H9 (cell line): ENCODE measurements around the gene ASAP3. TPM values are rescaled to one million over a fixed set of nuclear protein-coding genes. Genes with fewer than 3 reads are reported as not detected.

Experiments used
- DNase-seq: peaks from one replicate; pipeline ENCODE4 v3.0.0-alpha.2; 2017
- H2AFZ ChIP-seq: one replicate; pipeline ENCODE4 v1.6.1; 2013; ENCODE audit warnings: mild to moderate bottlenecking, low read length, control low read depth, moderate library complexity
- H2AK5ac ChIP-seq: 2 replicates; pipeline ENCODE4 v1.6.1; 2013; ENCODE audit warnings: low read length, control low read depth, mixed read lengths; ENCODE audit not compliant: insufficient read length
- H2BK120ac ChIP-seq: one replicate; pipeline ENCODE4 v1.6.1; 2013; ENCODE audit warnings: low read depth, mild to moderate bottlenecking, low read length, control low read depth, inconsistent platforms; ENCODE audit not compliant: poor library complexity, severe bottlenecking
- H2BK12ac ChIP-seq: 2 replicates; pipeline ENCODE4 v1.6.1; 2013; ENCODE audit warnings: low read length, control low read depth, mixed read lengths, low read depth; ENCODE audit not compliant: insufficient read length
- H2BK15ac ChIP-seq: 2 replicates; pipeline ENCODE4 v1.6.1; 2013; ENCODE audit warnings: low read depth, low read length, control low read depth
- H2BK20ac ChIP-seq: one replicate; pipeline ENCODE4 v1.6.1; 2013; ENCODE audit warnings: low read depth, mild to moderate bottlenecking, low read length, control low read depth, inconsistent platforms; ENCODE audit not compliant: poor library complexity, severe bottlenecking
- H2BK5ac ChIP-seq: 2 replicates; pipeline ENCODE4 v1.6.1; 2013; ENCODE audit warnings: low read length, control low read depth, mixed read lengths; ENCODE audit not compliant: insufficient read length
- H3K14ac ChIP-seq: 2 replicates; pipeline ENCODE4 v1.6.1; 2013; ENCODE audit warnings: low read length, control low read depth; ENCODE audit not compliant: insufficient read depth
- H3K18ac ChIP-seq: 2 replicates; pipeline ENCODE4 v1.6.1; 2013; ENCODE audit warnings: low read depth, mild to moderate bottlenecking, mixed read lengths, low read length, control low read depth; ENCODE audit not compliant: insufficient read length
- H3K23ac ChIP-seq: 2 replicates; pipeline ENCODE4 v1.6.1; 2013; ENCODE audit warnings: low read length, control low read depth, mixed read lengths, low read depth; ENCODE audit not compliant: insufficient read length
- H3K23me2 ChIP-seq: 2 replicates; pipeline ENCODE4 v1.6.1; 2013; ENCODE audit warnings: low read depth, mild to moderate bottlenecking, mixed read lengths, low read length, control low read depth; ENCODE audit not compliant: insufficient read length, poor library complexity, severe bottlenecking
- H3K27ac ChIP-seq: 2 replicates; pipeline ENCODE4 v1.5.1; 2013; ENCODE audit warnings: low read length, control low read depth, mixed read lengths, low read depth; ENCODE audit not compliant: insufficient read length
- H3K27me3 ChIP-seq: 2 replicates; pipeline ENCODE4 v1.6.1; 2013; ENCODE audit warnings: low read length, control low read depth, inconsistent platforms; ENCODE audit not compliant: insufficient read depth
- H3K4ac ChIP-seq: 2 replicates; pipeline ENCODE4 v1.6.1; 2013; ENCODE audit warnings: low read depth, mild to moderate bottlenecking, control low read depth, inconsistent platforms, low read length, moderate library complexity
- H3K4me1 ChIP-seq: 2 replicates; pipeline ENCODE4 v1.6.1; 2013; ENCODE audit warnings: low read length, control low read depth, inconsistent platforms; ENCODE audit not compliant: insufficient read depth
- H3K4me2 ChIP-seq: 2 replicates; pipeline ENCODE4 v1.6.1; 2013; ENCODE audit warnings: low read length, control low read depth, mixed read lengths; ENCODE audit not compliant: insufficient read length, insufficient read depth
- H3K56ac ChIP-seq: 2 replicates; pipeline ENCODE4 v1.6.1; 2013; ENCODE audit warnings: low read depth, mild to moderate bottlenecking, mixed read lengths, low read length, control low read depth; ENCODE audit not compliant: insufficient read length
- H3K79me1 ChIP-seq: 2 replicates; pipeline ENCODE4 v1.6.1; 2013; ENCODE audit warnings: low read depth, mild to moderate bottlenecking, moderate library complexity, low read length, control low read depth, inconsistent platforms; ENCODE audit not compliant: insufficient read depth, poor library complexity, severe bottlenecking
- H3K79me2 ChIP-seq: 2 replicates; pipeline ENCODE4 v1.6.1; 2013; ENCODE audit warnings: low read length, control low read depth, inconsistent platforms; ENCODE audit not compliant: insufficient read depth
- H3K9ac ChIP-seq: 2 replicates; pipeline ENCODE4 v1.6.1; 2013; ENCODE audit warnings: low read length, control low read depth, mixed read lengths; ENCODE audit not compliant: insufficient read length; ENCODE audit errors: extremely low read depth
- H3K9me3 ChIP-seq: one replicate; pipeline ENCODE4 v1.6.1; 2013; ENCODE audit warnings: low read depth, low read length, inconsistent platforms; ENCODE audit not compliant: control insufficient read depth
- H3T11ph ChIP-seq: one replicate; pipeline ENCODE4 v1.6.1; 2013; ENCODE audit warnings: mild to moderate bottlenecking, low read length, control low read depth, inconsistent platforms
- H4K20me1 ChIP-seq: one replicate; pipeline ENCODE4 v1.6.1; 2013; ENCODE audit not compliant: control insufficient read depth, insufficient read length, insufficient read depth
- H4K5ac ChIP-seq: 2 replicates; pipeline ENCODE4 v1.6.1; 2013; ENCODE audit warnings: low read depth, mild to moderate bottlenecking, mixed read lengths, low read length, control low read depth; ENCODE audit not compliant: insufficient read length
- H4K8ac ChIP-seq: replicated peaks from 2 replicates; pipeline ENCODE4 v1.6.1; 2013; ENCODE audit warnings: low read length, control low read depth, mixed read lengths, low read depth; ENCODE audit not compliant: insufficient read length
- H4K91ac ChIP-seq: 2 replicates; pipeline ENCODE4 v1.6.1; 2013; ENCODE audit warnings: low read depth, mild to moderate bottlenecking, moderate library complexity, mixed read lengths, low read length, control low read depth; ENCODE audit not compliant: insufficient read length
- H3K27ac Mint-ChIP-seq, 3 experiments: 2 replicates in 2 of 3; 3 replicates in 1 of 3; pipeline ENCODE4 v1.8.0; 2020 to 2021; ENCODE audit warnings: mixed read lengths in 3 of 3, mild to moderate bottlenecking in 1 of 3, moderate library complexity in 1 of 3
- H3K27me3 Mint-ChIP-seq: 2 replicates; pipeline ENCODE4 v1.8.0; 2021; ENCODE audit warnings: low read depth, mild to moderate bottlenecking, moderate library complexity, mixed read lengths
- H3K36me3 Mint-ChIP-seq, 3 experiments: 2 replicates in 2 of 3; 3 replicates in 1 of 3; pipeline ENCODE4 v1.8.0; 2020 to 2021; ENCODE audit warnings: low read depth in 3 of 3, mixed read lengths in 3 of 3; ENCODE audit not compliant: insufficient read depth in 1 of 3
- H3K4me1 Mint-ChIP-seq, 2 experiments: 2 replicates each; pipeline ENCODE4 v1.8.0; 2020; ENCODE audit warnings: mixed read lengths in 2 of 2
- H3K4me3 Mint-ChIP-seq, 2 experiments: 2 replicates in 1 of 2; 3 replicates in 1 of 2; pipeline ENCODE4 v1.8.0; 2020 to 2021; ENCODE audit warnings: mild to moderate bottlenecking in 2 of 2, mixed read lengths in 2 of 2, moderate library complexity in 1 of 2
- H3K9me3 Mint-ChIP-seq, 2 experiments: 2 replicates in 1 of 2; 3 replicates in 1 of 2; pipeline ENCODE4 v1.8.0; 2020; ENCODE audit warnings: mild to moderate bottlenecking in 2 of 2, mixed read lengths in 2 of 2, moderate library complexity in 1 of 2
- WGBS: extraction: QIAGEN DNeasy Blood & Tissue Kit; methylation state at CpG from one replicate; pipeline ENCODE4 v1.1.7; 2013; ENCODE audit warnings: missing lambda C conversion rate, low lambda C conversion rate, mixed read lengths; ENCODE audit not compliant: insufficient read length; ENCODE audit errors: extremely low coverage; 5-methylcytosine and 5-hydroxymethylcytosine counted together
- total RNA-seq: library from RNA; stranded (reverse); gene quantifications from 2 replicates; pipeline ENCODE4 v1.2.1, GENCODE V29; 2021
- TF ChIP-seq, protein P1 (sequence below): fragments of 200-600 bp; sonication (generic); conservative IDR thresholded peaks from 3 replicates; pipeline ENCODE4 v1.8.0; 2021; ENCODE audit warnings: antibody characterized with exemption, mild to moderate bottlenecking

ASAP3 gene
- total RNA-seq, 1 experiment from 2014 or later = 26.7 TPM

DNA sequence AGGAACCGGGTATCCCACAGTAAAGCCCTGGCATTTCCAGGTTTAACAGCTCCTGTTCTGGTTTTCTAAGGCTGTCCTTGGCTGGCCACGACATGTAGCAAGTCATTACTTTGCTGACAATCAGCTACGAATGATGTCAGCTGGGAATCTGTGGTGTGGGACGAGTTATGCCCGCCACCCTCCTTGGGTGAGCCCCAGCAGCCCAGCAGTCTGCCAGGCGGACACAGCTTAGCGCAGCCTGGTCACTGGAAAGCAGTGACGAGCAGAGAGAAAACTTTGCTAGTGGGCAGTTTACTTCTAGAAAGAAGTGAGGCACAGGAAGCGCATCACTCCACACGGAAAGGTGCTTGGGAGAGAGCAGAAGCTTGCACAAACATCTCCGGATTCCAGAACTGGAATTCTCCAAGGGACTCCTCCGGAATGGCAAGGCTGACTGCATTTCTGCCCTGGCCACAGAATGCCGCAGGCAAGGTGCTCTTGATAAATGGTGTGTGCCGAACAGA is 98.8 kb downstream of the ASAP3 start:
- Mint-ChIP-seq H3K4me3 (no peak overlapping the region), H3K9me3 (no peaks in the 10 kb centered on the region), H3K36me3 (no peaks in the 10 kb centered on the region), H3K27ac (no peak overlapping the region), H3K27me3 (no peaks in the 10 kb centered on the region), H3K4me1 (no peaks in the 10 kb centered on the region)
- Histone ChIP-seq H2BK5ac (no peak overlapping the region), H4K91ac (no peak overlapping the region), H3K18ac (no peak overlapping the region), H3K4ac (no peak overlapping the region), H4K20me1 (no peaks in the 10 kb centered on the region), H2BK12ac (no peak overlapping the region), H3K27me3 (peaks cover 36% of the 10 kb centered on the region), H3K23ac (no peak overlapping the region), H3T11ph (no peak overlapping the region), H3K56ac (no peak overlapping the region), H2BK20ac (no peak overlapping the region), H3K4me2 (no peak overlapping the region), H4K8ac (no peak overlapping the region), H3K9me3 (no peaks in the 10 kb centered on the region), H3K23me2 (no peaks in the 10 kb centered on the region), H3K79me2 (no peaks in the 10 kb centered on the region), H3K79me1 (no peaks in the 10 kb centered on the region), H3K27ac (no peak overlapping the region), H2BK15ac (no peak overlapping the region), H3K14ac (no peak overlapping the region), H2AFZ (no peak overlapping the region), H2AK5ac (no peak overlapping the region), H3K4me1 (no peaks in the 10 kb centered on the region), H3K9ac (no peak overlapping the region), H4K5ac (no peak overlapping the region), H2BK120ac (no peak overlapping the region)
- DNase-seq = no peak
- TF ChIP-seq, protein P1, sequence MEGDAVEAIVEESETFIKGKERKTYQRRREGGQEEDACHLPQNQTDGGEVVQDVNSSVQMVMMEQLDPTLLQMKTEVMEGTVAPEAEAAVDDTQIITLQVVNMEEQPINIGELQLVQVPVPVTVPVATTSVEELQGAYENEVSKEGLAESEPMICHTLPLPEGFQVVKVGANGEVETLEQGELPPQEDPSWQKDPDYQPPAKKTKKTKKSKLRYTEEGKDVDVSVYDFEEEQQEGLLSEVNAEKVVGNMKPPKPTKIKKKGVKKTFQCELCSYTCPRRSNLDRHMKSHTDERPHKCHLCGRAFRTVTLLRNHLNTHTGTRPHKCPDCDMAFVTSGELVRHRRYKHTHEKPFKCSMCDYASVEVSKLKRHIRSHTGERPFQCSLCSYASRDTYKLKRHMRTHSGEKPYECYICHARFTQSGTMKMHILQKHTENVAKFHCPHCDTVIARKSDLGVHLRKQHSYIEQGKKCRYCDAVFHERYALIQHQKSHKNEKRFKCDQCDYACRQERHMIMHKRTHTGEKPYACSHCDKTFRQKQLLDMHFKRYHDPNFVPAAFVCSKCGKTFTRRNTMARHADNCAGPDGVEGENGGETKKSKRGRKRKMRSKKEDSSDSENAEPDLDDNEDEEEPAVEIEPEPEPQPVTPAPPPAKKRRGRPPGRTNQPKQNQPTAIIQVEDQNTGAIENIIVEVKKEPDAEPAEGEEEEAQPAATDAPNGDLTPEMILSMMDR = no peak
- no CpG with 5 or more reads among the region's 14 CpGs for WGBS
